A549 treated with CpdA at 1 μM for 4 hours (cell line): ENCODE data around the gene ZNF850. TPM values are rescaled to one million over a fixed set of nuclear protein-coding genes. Genes with fewer than 3 reads are reported as not detected.

Experiments
- total RNA-seq: library from RNA; stranded (reverse); fragments of 200-300 nt; extraction: Qiagen RNA extraction; gene quantifications from 5 replicates; pipeline ENCODE4 v1.2.3, GENCODE V29; 2022; ENCODE audit warnings: low read depth

The ZNF850 gene
- total RNA-seq: 0.44 to 0.88 TPM (median 0.77 TPM) in 5 replicates

DNA sequence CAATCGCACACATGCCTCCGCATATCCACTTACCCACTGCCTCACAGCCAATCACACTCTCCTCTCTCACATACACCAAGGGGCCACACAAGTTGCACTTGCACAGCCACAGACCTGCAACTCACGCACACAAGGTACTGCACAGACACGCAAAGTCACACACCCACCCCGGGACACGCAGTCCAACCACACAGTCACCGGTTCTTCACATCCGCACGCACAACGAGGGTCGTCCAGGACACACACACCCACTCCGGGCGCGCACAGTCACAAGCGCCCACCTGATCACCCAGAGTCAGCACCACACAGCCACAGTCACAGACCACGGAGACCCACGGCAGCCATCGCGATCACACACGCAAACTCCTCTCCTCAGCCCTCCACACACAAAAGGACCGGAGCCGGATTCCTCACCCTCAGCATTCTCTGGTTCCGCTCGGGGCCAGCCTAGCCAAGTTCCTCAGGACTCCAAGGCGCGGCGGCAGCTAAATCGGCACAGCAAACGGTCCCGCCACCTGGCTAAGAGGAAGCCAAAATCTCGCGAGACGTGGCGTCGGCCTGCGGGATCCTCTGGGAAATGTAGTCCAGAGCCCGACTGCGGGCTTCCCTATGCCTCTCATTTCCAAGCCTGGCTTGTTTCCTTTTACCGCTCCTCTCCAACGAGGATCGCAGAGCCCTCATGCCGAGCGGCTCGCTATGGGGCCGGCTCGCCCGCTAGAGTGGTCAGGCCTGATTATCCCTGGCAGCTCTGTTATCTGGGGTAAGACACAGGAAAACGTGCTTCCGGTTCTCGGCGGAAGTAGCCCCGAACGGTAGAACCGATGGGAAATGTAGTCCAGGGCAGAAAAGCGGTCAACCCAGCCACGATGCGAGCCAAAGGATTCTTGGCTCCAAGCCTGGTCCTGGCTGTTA is at the start of gene ZNF850:
TSS of gene ZNF850 (minus strand) at position 497 of the 912 bp plus-strand sequence. CDS start 10,201 bp downstream, outside the sequence.

GRCh38 chr19:36687214-36688056 is 85.2 kb downstream of the ZNF850 start, which contains the start of gene ZNF567:
ZNF567 (plus strand) TSS chr19:36687612; CDS start chr19:36694868, 7,256 bp downstream.

Other genes with a start within 250 kb of the ZNF850 start
- 6.3 to 13.8 TPM (median 6.8 TPM) in 5 replicates for gene ZNF260, start 244.5 kb downstream of the ZNF850 start, total RNA-seq
- gene ZNF529, start 199.5 kb downstream of the ZNF850 start, total RNA-seq: 2.5 to 2.9 TPM (median 2.7 TPM) in 5 replicates
- 0.03 to 0.05 TPM in 2 of 5 replicates, not detected in the others for gene ZNF382, start 167.5 kb downstream of the ZNF850 start, total RNA-seq
- 6.8 to 10.4 TPM (median 8.1 TPM) in 5 replicates for gene ZNF461, start 106.0 kb downstream of the ZNF850 start, total RNA-seq
- 9.1 to 10.6 TPM (median 9.7 TPM) in 5 replicates for gene ZNF567, start 85.2 kb downstream of the ZNF850 start, total RNA-seq
- gene ZNF790, start 65.6 kb upstream of the ZNF850 start, total RNA-seq: 0.08 to 0.35 TPM (median 0.23 TPM) in 5 replicates
- 0.07 to 0.53 TPM (median 0.34 TPM) in 5 replicates for gene ZNF345, start 78.1 kb upstream of the ZNF850 start, total RNA-seq
- 0.33 to 0.51 TPM (median 0.49 TPM) in 5 replicates for gene ZNF829, start 143.5 kb upstream of the ZNF850 start, total RNA-seq
- gene ZNF568, start 143.5 kb upstream of the ZNF850 start, total RNA-seq: 0.87 to 1.7 TPM (median 1.2 TPM) in 5 replicates